ENCODE data around the gene DCC. TPM values are rescaled to one million over a fixed set of nuclear protein-coding genes. Genes with fewer than 3 reads are reported as not detected.

Gene DCC
- total RNA-seq, 1 experiment from 2014 or later = 0.08 TPM

- peak; percentile 72 for DNase-seq (ENCODE audit: low read depth, low spot score)
Measured at GRCh38 chr18:52451256-52451655, 111.3 kb downstream of the DCC start.

GRCh38 chr18:52451851-52452250, 111.9 kb downstream of the DCC start:
- in situ Hi-C loops (cut with HindIII; ENCODE audit: low pct_unique_long_range_greater_than_20kb, low sequenced_read_pairs) = no loop called here
- DNase-seq (ENCODE audit: low read depth, low spot score) = peak; percentile 5

More at GRCh38 chr18:52451256-52451655, 111.3 kb downstream of the DCC start:
- in situ Hi-C loops (cut with HindIII; ENCODE audit: low pct_unique_long_range_greater_than_20kb, low sequenced_read_pairs) = no loop called here

GRCh38 chr18:52452427-52452826, 112.4 kb downstream of the DCC start:
- in situ Hi-C loops (cut with HindIII; ENCODE audit: low pct_unique_long_range_greater_than_20kb, low sequenced_read_pairs) = no loop called here
- DNase-seq (ENCODE audit: low read depth, low spot score) = no peak

- in situ Hi-C loops (cut with HindIII; ENCODE audit: low pct_unique_long_range_greater_than_20kb, low sequenced_read_pairs) = no loop called here
- DNase-seq (ENCODE audit: low read depth, low spot score) = no peak
Measured at GRCh38 chr18:52459890-52460289, 119.9 kb downstream of the DCC start.

GRCh38 chr18:52462853-52463252, 122.9 kb downstream of the DCC start:
- in situ Hi-C loops (cut with HindIII; ENCODE audit: low pct_unique_long_range_greater_than_20kb, low sequenced_read_pairs) = no loop called here

GRCh38 chr18:52465391-52465790, 125.4 kb downstream of the DCC start:
- DNase-seq (ENCODE audit: low read depth, low spot score) = peak; percentile 79
- in situ Hi-C loops (cut with HindIII; ENCODE audit: low pct_unique_long_range_greater_than_20kb, low sequenced_read_pairs) = no loop called here

More at GRCh38 chr18:52462853-52463252, 122.9 kb downstream of the DCC start:
- DNase-seq (ENCODE audit: low read depth, low spot score) = no peak

GRCh38 chr18:52468496-52468895, 128.5 kb downstream of the DCC start:
- in situ Hi-C loops (cut with HindIII; ENCODE audit: low pct_unique_long_range_greater_than_20kb, low sequenced_read_pairs) = no loop called here
- no peak for DNase-seq (ENCODE audit: low read depth, low spot score)

GRCh38 chr18:52475325-52475724, 135.3 kb downstream of the DCC start:
- in situ Hi-C loops (cut with HindIII; ENCODE audit: low pct_unique_long_range_greater_than_20kb, low sequenced_read_pairs) = no loop called here
- DNase-seq (ENCODE audit: low read depth, low spot score) = no peak

GRCh38 chr18:52481116-52481515, 141.1 kb downstream of the DCC start:
- in situ Hi-C loops (cut with HindIII; ENCODE audit: low pct_unique_long_range_greater_than_20kb, low sequenced_read_pairs) = no loop called here
- DNase-seq (ENCODE audit: low read depth, low spot score) = no peak

GRCh38 chr18:52484977-52485376, 145.0 kb downstream of the DCC start:
- in situ Hi-C loops (cut with HindIII; ENCODE audit: low pct_unique_long_range_greater_than_20kb, low sequenced_read_pairs) = no loop called here
- peak; percentile 47 for DNase-seq (ENCODE audit: low read depth, low spot score)

GRCh38 chr18:52486052-52486451, 146.1 kb downstream of the DCC start:
- in situ Hi-C loops (cut with HindIII; ENCODE audit: low pct_unique_long_range_greater_than_20kb, low sequenced_read_pairs) = no loop called here
- no peak for DNase-seq (ENCODE audit: low read depth, low spot score)

- DNase-seq (ENCODE audit: low read depth, low spot score) = no peak
- in situ Hi-C loops (cut with HindIII; ENCODE audit: low pct_unique_long_range_greater_than_20kb, low sequenced_read_pairs) = no loop called here
Measured at GRCh38 chr18:52489396-52490306, 149.7 kb downstream of the DCC start.

- DNase-seq (ENCODE audit: low read depth, low spot score) = no peak
- in situ Hi-C loops (cut with HindIII; ENCODE audit: low pct_unique_long_range_greater_than_20kb, low sequenced_read_pairs) = no loop called here
Measured at GRCh38 chr18:52496426-52496825, 156.4 kb downstream of the DCC start.

GRCh38 chr18:52499016-52499415, 159.0 kb downstream of the DCC start:
- no peak for DNase-seq (ENCODE audit: low read depth, low spot score)
- in situ Hi-C loops (cut with HindIII; ENCODE audit: low pct_unique_long_range_greater_than_20kb, low sequenced_read_pairs) = no loop called here

- no peak for DNase-seq (ENCODE audit: low read depth, low spot score)
Measured at GRCh38 chr18:52499644-52500043, 159.6 kb downstream of the DCC start.

GRCh38 chr18:52504589-52504988, 164.6 kb downstream of the DCC start:
- DNase-seq (ENCODE audit: low read depth, low spot score) = no peak
- in situ Hi-C loops (cut with HindIII; ENCODE audit: low pct_unique_long_range_greater_than_20kb, low sequenced_read_pairs) = no loop called here

More at GRCh38 chr18:52499644-52500043, 159.6 kb downstream of the DCC start:
- in situ Hi-C loops (cut with HindIII; ENCODE audit: low pct_unique_long_range_greater_than_20kb, low sequenced_read_pairs) = no loop called here

GRCh38 chr18:52510139-52510538, 170.1 kb downstream of the DCC start:
- in situ Hi-C loops (cut with HindIII; ENCODE audit: low pct_unique_long_range_greater_than_20kb, low sequenced_read_pairs) = no loop called here
- no peak for DNase-seq (ENCODE audit: low read depth, low spot score)

GRCh38 chr18:52518086-52518485, 178.1 kb downstream of the DCC start:
- DNase-seq (ENCODE audit: low read depth, low spot score) = no peak

GRCh38 chr18:52519021-52519420, 179.0 kb downstream of the DCC start:
- in situ Hi-C loops (cut with HindIII; ENCODE audit: low pct_unique_long_range_greater_than_20kb, low sequenced_read_pairs) = no loop called here
- no peak for DNase-seq (ENCODE audit: low read depth, low spot score)

More at GRCh38 chr18:52518086-52518485, 178.1 kb downstream of the DCC start:
- in situ Hi-C loops (cut with HindIII; ENCODE audit: low pct_unique_long_range_greater_than_20kb, low sequenced_read_pairs) = no loop called here
